GM19468 (cell line): ENCODE measurements around the gene PTTG1IP2.
"Not testable (repeated sequence)": the region's sequence is repeated elsewhere in the genome, so short reads cannot be mapped to it uniquely, and the experiment has no call there.

Experiments used
- ATAC-seq: cut with Tn5 transposase; IDR thresholded peaks from one replicate; pipeline ENCODE4 v1.9.1; 2021; ENCODE audit warnings: mild to moderate bottlenecking, moderate library complexity, moderate number of reproducible peaks; ENCODE audit not compliant: unreplicated experiment; ENCODE audit errors: extremely low read depth

The PTTG1IP2 gene

DNA sequence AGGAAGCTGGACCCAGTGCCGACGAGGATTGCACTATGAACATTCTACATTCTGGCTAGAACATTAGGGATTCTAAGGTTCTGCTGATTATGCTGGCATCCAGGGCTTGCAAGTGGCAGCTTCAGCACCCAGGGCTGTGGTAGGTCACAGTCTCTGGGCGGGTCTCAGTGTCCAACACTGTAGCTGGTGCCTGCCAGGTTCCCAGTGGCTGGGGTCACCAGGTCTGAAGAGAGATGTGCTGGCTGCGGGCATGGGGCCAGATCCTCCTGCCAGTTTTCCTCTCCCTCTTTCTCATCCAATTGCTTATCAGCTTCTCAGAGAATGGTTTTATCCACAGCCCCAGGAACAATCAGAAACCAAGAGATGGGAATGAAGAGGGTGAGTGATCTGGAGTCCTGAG, at the start of gene PTTG1IP2:
TSS of gene PTTG1IP2 (plus strand) at position 86 of the 400 bp plus-strand sequence. CDS start at position 234, 148 bp downstream.
- no peak for ATAC-seq

DNA sequence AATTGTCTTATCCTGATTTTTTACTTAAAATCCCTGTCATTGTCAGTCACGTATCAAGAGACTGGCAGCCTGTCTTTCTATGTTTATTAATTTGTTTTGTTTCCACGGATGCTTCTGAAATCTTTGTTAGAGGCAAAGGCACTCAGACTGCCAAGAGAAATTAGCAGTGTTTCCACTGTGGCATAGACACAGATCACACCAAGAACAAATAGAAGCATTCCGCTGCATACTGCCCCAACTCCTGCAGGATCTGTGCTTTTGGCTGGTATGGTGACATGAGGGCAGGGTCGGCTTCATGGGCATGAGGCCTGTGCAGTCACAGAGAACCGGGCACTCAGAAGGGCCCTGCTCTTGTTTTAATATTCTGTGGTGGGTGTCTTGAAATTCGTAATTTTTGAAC, 47.8 kb upstream of the PTTG1IP2 start:
- ATAC-seq = no peak

DNA sequence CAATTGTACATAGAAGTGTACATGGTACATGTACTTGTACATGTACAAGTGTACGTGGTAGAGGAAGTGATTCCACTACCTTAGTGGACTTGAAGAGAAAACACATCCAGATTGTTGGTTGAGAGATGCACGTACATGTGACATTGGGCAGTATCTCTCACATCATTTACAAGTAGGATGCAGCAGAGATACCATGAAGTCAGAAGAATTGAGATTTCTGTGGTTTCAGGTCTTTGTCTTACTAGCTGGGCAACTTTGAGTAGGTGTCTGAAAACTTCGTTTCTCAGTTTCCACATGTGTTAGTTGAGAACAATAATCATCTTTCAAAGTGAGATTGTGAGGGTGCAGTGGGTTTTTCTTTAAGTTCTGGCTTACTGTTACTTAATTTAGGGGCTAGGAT, 44.7 kb upstream of the PTTG1IP2 start:
- peak; percentile 95 for ATAC-seq

DNA sequence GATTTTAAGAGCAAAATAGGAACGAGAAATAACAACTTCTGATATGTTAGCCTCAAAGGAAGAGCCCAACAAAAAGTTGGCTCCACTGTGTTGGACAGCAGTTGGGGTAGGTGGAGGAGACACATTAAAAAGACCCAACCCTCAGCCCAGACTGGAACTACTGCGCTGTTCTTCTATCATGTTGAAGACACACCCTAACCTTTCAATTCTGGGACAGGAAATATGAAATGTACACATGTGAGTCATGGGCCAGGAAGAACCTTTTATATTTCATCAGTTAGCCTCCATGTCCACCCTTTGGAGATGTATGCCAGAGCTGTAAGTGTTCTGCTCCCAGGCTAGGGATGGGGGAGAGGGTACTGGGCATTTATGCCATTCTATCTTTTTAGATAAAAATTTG, 44.1 kb upstream of the PTTG1IP2 start:
- no peak for ATAC-seq

DNA sequence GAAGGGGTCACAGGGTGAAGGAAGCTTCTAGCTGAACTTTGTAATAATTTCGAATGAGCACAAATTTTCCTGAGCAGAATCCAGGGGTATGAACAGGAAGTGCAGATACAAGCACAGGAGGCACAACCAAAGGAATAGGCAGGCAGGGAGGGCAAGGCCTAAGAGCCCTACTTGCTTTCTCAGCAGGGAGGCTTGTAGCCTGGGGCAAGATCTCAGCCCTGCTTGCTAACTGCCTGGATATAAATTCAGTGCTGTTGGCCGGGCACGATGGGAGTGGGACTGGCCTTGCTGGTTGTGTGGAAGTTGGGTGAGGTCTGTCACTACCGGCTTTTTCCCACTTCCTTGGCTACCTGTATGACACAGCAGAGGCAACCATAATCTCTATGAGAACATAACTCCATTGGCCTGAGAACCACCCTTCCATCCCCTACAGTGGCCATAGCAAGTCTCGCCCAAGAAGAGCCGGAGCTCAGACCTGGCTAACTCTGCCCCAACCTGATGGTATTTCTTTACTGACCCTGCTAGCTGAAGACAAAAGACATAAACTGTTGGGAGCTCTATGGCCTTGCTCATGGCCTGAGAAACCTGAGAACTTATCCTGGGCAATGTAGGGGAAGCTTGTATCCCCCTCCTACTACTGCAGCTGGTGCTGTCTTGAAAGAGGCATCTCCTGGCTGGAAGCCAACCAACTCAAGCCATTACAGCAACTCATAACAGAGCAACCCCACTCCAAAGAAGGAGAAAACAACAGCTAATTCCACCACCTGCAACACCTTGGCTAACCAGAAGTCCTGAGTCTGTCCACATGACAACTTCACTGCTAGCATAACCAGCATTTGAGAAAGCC, 38.6 kb upstream of the PTTG1IP2 start:
- ATAC-seq = no peak

DNA sequence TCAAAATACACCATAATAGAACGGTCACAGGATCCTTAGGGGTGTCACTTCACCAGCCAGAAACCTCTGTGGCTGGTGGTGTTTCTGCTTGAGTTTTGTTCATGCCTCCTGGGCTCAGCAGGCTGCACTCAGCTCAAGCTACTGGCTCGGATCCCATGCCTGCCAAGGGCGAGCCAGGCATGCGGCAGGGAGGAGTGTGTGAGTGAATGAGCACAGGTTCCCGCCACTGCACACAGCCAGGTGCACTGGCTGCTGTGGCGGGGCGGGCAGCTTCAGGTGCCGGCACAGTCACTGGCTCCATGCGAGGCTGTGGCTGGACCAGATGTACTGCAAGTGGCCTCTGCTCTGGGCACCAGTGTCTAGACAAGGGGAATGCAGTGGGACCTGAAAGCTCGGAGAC, 36.7 kb upstream of the PTTG1IP2 start:
- no peak for ATAC-seq

GRCh38 chr7:90433221-90433620, 36.2 kb upstream of the PTTG1IP2 start:
- ATAC-seq = no peak

GRCh38 chr7:90445633-90446032, 23.8 kb upstream of the PTTG1IP2 start:
- ATAC-seq = no peak

GRCh38 chr7:90446137-90446899, 23.1 kb upstream of the PTTG1IP2 start:
- no peak for ATAC-seq

DNA sequence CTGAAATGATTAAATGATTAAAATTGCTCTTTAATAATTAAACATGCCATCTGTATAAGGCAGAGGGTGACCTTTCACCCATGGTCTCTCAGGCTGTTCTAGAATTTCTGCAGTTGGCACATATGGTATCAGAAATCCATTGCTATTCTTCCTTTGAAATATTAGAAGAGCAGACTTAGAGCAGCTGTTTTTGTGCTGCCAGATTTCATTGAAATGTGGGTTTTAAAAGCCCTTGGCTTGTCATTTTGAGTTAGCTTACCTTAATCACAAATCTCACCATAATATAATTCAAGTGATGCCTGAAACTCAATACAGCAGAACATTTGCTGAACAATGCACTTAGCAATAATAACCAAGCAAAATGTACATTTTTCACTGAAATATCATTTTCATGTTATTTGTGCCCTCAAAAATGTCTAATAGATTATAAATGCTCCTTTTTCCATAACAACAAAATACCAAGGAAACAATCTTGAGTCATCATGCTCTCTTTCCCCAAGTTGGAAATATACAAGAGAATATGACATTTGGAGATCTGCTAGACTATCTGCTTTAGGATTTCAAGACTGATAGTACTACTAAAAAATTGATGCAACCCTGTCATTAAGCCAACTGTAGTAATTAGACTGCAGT, 16.1 kb upstream of the PTTG1IP2 start:
- no peak for ATAC-seq

DNA sequence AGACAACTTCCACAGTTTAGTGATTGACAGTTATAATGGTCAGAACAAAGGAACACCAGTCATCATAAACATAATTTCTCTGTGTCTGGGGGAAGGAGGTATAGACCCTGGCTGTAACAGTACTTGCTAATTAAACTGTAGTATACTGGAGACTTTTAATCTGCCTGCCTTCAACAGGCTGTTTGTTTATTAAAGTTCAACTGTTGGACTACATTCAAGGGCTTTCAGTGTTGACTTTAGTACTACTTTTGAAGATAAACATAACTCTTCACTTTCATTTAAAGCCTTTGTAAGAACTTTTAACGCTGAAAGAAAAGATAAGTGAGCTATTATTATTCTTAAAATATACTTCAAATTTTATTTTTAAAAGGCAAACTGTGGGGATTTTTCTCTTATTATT, 15.5 kb upstream of the PTTG1IP2 start:
- ATAC-seq = no peak

GRCh38 chr7:90455163-90456030, 14.0 kb upstream of the PTTG1IP2 start:
- ATAC-seq = no peak

DNA sequence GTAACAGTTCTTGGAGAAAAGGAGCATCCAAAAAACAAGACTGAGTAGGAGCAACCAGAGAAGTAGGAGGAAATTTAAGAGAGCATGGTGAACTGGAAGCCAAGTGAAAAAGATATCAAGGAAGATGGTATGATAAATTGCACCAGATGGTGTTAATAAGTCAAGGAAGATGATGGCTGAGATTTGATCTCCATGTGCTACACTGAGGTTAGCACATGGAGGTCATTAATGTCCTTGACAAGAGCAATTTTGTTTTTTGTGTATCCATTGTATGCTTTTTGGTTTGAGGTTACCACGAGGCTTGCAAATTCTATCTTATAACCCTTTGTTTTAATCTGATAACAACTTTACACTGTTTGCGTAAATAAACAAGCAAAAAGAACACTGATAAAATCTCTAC, 11.3 kb upstream of the PTTG1IP2 start:
- ATAC-seq = no peak

- ATAC-seq = no peak
Observed at GRCh38 chr7:90459888-90460287, 9.6 kb upstream of the PTTG1IP2 start.

DNA sequence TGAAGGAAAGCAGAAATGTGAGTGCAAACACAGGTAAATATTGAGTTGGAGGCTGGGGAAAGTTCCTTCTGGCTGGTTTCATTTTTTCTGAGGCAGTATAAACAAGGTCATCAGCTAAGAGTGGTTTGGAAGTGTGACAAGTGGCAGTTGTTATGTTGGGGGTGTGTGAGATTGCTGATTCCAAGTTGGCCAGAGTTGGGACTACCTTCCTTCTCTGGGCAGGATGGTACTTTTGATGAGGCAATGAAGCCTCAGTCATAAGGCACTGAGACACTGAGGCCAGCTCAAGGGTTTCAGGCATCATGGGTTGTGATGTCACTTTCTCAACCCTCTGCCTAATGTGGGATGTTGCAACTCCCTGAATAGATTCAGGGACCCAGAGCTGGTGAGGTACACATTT, 8.2 kb upstream of the PTTG1IP2 start:
- ATAC-seq = no peak

GRCh38 chr7:90463151-90463628, 6.2 kb upstream of the PTTG1IP2 start:
- not testable (repeated sequence) for ATAC-seq

DNA sequence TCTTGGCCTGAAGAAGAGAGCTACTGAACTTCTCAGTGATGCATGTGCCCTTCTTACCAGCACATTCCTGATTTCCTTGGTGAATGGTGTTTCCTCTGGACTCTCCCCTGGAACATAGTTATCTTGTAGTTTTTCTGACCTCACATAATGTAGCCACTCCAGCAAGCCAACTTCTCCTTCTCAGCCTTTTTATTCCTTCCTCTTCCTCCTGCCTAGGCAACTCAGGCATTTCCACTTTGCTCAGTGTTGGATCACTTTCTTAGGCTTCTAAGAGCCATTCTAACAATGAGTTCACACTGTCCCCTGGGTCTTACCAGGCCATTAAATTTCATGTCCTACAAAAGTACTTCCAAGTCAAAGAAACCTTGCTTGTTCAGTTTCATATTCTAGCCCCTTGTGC, 3.6 kb upstream of the PTTG1IP2 start:
- ATAC-seq = no peak

GRCh38 chr7:90472805-90473540, 3.5 kb downstream of the PTTG1IP2 start:
- no peak for ATAC-seq

GRCh38 chr7:90473814-90474213, 4.4 kb downstream of the PTTG1IP2 start:
- no peak for ATAC-seq
